Measurements from ENCODE around the gene ETFA. TPM values are rescaled to one million over a fixed set of nuclear protein-coding genes. Genes with fewer than 3 reads are reported as not detected.

ETFA gene
- total and polyA plus RNA-seq, 2 experiments from 2014 or later, result 175 to 185 TPM

DNA sequence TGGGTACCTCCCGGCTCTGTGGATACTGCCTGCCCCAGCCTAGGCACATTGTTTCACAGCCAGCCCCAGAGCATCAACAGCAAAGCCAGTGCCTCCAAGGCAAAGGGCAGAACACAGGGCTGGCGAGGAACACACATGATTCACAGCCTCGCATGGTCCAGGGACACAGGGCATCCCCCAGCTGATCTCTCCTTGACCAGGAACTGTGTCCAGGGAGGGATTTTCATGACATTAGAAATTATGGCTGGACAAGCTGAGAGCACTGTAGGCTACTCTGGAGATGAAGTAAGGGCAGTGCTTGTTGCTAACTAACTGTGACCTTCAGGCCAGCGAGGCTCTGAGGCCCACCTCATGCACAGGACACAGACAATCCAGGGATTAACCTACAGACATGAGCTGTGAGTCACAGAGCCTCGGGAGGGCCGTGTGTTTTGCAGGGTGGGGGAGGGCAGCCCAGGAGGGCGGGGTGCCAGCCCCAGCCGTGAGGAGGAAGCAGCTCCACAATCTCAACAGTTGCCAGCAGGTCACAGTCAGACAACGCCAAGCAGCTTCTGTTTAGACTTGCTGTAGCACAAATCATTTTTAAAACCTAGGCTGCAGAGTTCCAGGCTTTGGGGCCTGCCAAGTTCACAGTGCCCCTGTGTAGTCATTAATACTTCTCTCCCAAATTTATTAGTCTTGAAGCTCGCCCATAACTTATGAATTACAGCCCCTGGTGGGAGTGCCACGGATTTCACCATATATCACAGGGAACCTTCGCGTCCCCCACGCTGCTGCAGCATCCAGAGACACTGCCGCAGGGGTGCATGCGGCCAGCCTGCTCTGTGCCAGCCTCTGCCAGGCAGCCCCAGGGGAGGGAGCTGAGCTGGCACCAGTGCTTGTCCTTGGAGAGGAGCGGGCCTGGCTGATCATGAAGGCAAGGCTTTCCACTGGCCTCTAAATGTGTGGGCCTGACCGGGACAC lies 114.7 kb downstream of the ETFA start:
- Histone ChIP-seq H3K27me3 (no peaks in the 10 kb centered on the region), H3K4me2 (peak overlapping the region; percentile 50), H2AFZ (no peak overlapping the region), H4K20me1 (ENCODE audit: insufficient read depth, poor library complexity, severe bottlenecking) (no peaks in the 10 kb centered on the region), H3K9me2 (replicated peaks; ENCODE audit: insufficient read depth) (no peaks in the 10 kb centered on the region), H3K4me1 (ENCODE audit: insufficient read depth) (peaks cover 16% of the 10 kb centered on the region), H3K79me2 (no peaks in the 10 kb centered on the region), H3K4me3 (no peak overlapping the region), H3K27ac (peak overlapping the region; percentile 69), H3K36me3 (replicated peaks; ENCODE audit: insufficient read depth, low read depth) (no peaks in the 10 kb centered on the region), H3K9me3 (ENCODE audit: low read depth) (no peaks in the 10 kb centered on the region)
- TF ChIP-seq, protein P1, sequence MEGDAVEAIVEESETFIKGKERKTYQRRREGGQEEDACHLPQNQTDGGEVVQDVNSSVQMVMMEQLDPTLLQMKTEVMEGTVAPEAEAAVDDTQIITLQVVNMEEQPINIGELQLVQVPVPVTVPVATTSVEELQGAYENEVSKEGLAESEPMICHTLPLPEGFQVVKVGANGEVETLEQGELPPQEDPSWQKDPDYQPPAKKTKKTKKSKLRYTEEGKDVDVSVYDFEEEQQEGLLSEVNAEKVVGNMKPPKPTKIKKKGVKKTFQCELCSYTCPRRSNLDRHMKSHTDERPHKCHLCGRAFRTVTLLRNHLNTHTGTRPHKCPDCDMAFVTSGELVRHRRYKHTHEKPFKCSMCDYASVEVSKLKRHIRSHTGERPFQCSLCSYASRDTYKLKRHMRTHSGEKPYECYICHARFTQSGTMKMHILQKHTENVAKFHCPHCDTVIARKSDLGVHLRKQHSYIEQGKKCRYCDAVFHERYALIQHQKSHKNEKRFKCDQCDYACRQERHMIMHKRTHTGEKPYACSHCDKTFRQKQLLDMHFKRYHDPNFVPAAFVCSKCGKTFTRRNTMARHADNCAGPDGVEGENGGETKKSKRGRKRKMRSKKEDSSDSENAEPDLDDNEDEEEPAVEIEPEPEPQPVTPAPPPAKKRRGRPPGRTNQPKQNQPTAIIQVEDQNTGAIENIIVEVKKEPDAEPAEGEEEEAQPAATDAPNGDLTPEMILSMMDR (IDR thresholded peaks at IDR 0.05; ENCODE audit: poor library complexity), result no peak
- TF ChIP-seq EZH2 (IDR thresholded peaks at IDR 0.05; ENCODE audit: borderline replicate concordance), result no peak
- TF ChIP-seq EZH2phosphoT487 (IDR thresholded peaks at IDR 0.05; ENCODE audit: low read depth, severe bottlenecking, unreplicated experiment), result no peak
- 50% methylated on average over 18 of the region's 18 CpGs for WGBS (ENCODE audit: low lambda C conversion rate, missing lambda C conversion rate)
- DNase-seq (ENCODE audit: low spot score), result peak; percentile 90

DNA sequence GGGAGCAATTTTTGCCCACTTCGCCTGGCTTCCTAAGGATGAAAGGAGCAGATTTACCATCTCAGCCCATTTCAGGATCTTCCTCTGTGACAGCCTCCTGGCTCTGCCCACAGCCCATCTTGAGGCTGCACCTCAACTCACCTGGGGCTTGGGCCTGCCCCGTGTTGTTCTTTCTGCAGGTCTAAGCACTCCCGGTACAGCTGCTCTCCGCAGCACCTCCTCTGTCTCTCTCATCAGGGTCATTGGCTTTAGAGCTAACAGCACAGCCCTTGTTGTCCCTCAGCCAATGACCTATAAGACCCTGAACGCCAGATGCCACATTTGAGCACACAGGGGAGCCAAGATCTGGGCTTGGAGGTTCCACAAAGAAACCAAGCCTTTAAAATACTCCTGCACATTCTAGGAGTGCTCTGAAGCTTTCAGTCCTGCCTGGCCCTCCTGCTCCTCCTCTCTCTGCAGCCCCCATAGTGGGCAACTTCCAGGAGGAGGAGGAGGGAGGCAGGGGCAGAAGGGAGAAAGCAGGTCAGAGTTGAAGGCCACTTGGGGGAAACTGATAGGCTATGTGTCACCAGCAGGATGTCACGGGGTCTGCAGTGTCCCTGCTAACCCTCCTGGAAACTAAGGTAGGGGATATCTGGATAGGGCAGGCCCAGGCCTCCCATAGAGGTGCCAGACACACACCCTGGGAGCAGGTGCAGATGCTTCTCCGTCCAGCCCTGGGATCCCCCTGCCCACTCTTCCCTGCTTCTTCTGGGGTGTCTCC lies 115.6 kb downstream of the ETFA start:
- peak overlapping the region; percentile 50 for H3K4me2 ChIP-seq
- no peaks in the 10 kb centered on the region for H3K79me2 ChIP-seq
- no peak for DNase-seq (ENCODE audit: low spot score)
- H3K9me3 ChIP-seq (ENCODE audit: low read depth), result no peaks in the 10 kb centered on the region
- no peaks in the 10 kb centered on the region for H3K27me3 ChIP-seq
- H3K4me3 ChIP-seq, result no peak overlapping the region
- H2AFZ ChIP-seq, result no peak overlapping the region
- peaks cover 16% of the 10 kb centered on the region for H3K4me1 ChIP-seq (ENCODE audit: insufficient read depth)
- TF ChIP-seq EZH2phosphoT487 (IDR thresholded peaks at IDR 0.05; ENCODE audit: low read depth, severe bottlenecking, unreplicated experiment) (no peak), EZH2 (IDR thresholded peaks at IDR 0.05; ENCODE audit: borderline replicate concordance) (no peak)
- TF ChIP-seq, protein P1 (IDR thresholded peaks at IDR 0.05; ENCODE audit: poor library complexity), result no peak
- H3K9me2 ChIP-seq (replicated peaks; ENCODE audit: insufficient read depth), result no peaks in the 10 kb centered on the region
- WGBS (ENCODE audit: low lambda C conversion rate, missing lambda C conversion rate), result 94% methylated on average over 7 of the region's 7 CpGs
- H3K36me3 ChIP-seq (replicated peaks; ENCODE audit: insufficient read depth, low read depth), result no peaks in the 10 kb centered on the region
- H3K27ac ChIP-seq, result peak overlapping the region; percentile 52
- H4K20me1 ChIP-seq (ENCODE audit: insufficient read depth, poor library complexity, severe bottlenecking), result no peaks in the 10 kb centered on the region

DNA sequence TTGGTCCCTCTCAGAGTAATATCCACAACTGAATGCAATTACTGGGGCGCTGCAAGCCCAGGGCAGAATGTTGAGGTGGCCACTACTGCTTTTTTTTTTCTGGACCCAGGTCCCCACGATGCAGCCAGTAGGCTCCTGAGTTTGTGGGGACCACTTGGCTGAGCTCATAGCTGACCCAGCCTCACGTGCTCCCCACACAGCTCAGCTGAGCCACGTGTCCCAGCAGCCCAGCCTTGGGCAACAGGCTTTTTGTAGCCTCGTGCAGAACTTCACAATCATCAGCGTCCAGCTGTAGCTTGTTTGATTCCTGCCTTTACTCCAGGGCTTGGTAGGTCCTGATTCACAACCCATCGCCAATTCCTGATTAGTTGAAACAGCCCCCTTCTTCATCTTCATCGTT lies 117.3 kb downstream of the ETFA start:
- no peak overlapping the region for H3K4me2 ChIP-seq
- no peaks in the 10 kb centered on the region for H4K20me1 ChIP-seq (ENCODE audit: insufficient read depth, poor library complexity, severe bottlenecking)
- peaks cover 16% of the 10 kb centered on the region for H3K4me1 ChIP-seq (ENCODE audit: insufficient read depth)
- H3K9me3 ChIP-seq (ENCODE audit: low read depth), result no peaks in the 10 kb centered on the region
- no peak overlapping the region for H3K4me3 ChIP-seq
- TF ChIP-seq, protein P1 (IDR thresholded peaks at IDR 0.05; ENCODE audit: poor library complexity), result no peak
- TF ChIP-seq EZH2 (IDR thresholded peaks at IDR 0.05; ENCODE audit: borderline replicate concordance), result no peak
- no peak for TF ChIP-seq EZH2phosphoT487 (IDR thresholded peaks at IDR 0.05; ENCODE audit: low read depth, severe bottlenecking, unreplicated experiment)
- H3K36me3 ChIP-seq (replicated peaks; ENCODE audit: insufficient read depth, low read depth), result no peaks in the 10 kb centered on the region
- H3K9me2 ChIP-seq (replicated peaks; ENCODE audit: insufficient read depth), result no peaks in the 10 kb centered on the region
- H3K27ac ChIP-seq, result no peak overlapping the region
- no peak overlapping the region for H2AFZ ChIP-seq
- 84% methylated on average over 8 of the region's 8 CpGs for WGBS (ENCODE audit: low lambda C conversion rate, missing lambda C conversion rate)
- H3K79me2 ChIP-seq, result no peaks in the 10 kb centered on the region
- H3K27me3 ChIP-seq, result peaks cover 11% of the 10 kb centered on the region
- no peak for DNase-seq (ENCODE audit: low spot score)

Measured in hepatocyte (in vitro differentiated cells).